Sigmoid colon (tissue), 4 donors: ENCODE measurements around the gene TMPRSS13.

Source experiments
- CTCF ChIP-seq, 4 experiments: fragments of 450-650 bp in 3 of 4; fragments of 200-600 bp in 1 of 4; IDR thresholded peaks; one replicate each; pipeline ENCODE4 v1.5.1; 2016 to 2019; ENCODE audit warnings: antibody characterized with exemption in 4 of 4, mild to moderate bottlenecking in 3 of 4, moderate library complexity in 2 of 4
- EP300 ChIP-seq, 4 donors: sonication (generic); formaldehyde crosslinking; IDR thresholded peaks; one replicate each; pipeline ENCODE4 v1.6.1; 2017; ENCODE audit warnings: antibody characterized with exemption in 4 of 4
- POLR2A ChIP-seq, 2 donors: fragments of 450-650 bp; IDR thresholded peaks; one replicate each; pipeline ENCODE4 v1.6.1; 2016; ENCODE audit warnings: antibody characterized with exemption in 2 of 2, mild to moderate bottlenecking in 2 of 2, moderate library complexity in 2 of 2
- POLR2AphosphoS5 ChIP-seq, 4 donors: sonication (generic); formaldehyde crosslinking; IDR thresholded peaks; one replicate each; pipeline ENCODE4 v1.6.1; 2017; ENCODE audit warnings: antibody characterized with exemption in 4 of 4

- TF ChIP-seq CTCF (IDR thresholded peaks at IDR 0.05) (no peak), POLR2A (IDR thresholded peaks at IDR 0.05) (no peak), EP300 (IDR thresholded peaks at IDR 0.05) (no peak), POLR2AphosphoS5 (IDR thresholded peaks at IDR 0.05) (no peak)
These were observed 55.4 kb downstream of the TMPRSS13 start for GRCh38 chr11:117873828-117874125.
